ENCODE results near the gene LRRC75A. TPM values are rescaled to one million over a fixed set of nuclear protein-coding genes. Genes with fewer than 3 reads are reported as not detected.

LRRC75A gene
- total and polyA plus RNA-seq, 7 donors: 0.20 to 0.69 (median 0.30) TPM

DNA sequence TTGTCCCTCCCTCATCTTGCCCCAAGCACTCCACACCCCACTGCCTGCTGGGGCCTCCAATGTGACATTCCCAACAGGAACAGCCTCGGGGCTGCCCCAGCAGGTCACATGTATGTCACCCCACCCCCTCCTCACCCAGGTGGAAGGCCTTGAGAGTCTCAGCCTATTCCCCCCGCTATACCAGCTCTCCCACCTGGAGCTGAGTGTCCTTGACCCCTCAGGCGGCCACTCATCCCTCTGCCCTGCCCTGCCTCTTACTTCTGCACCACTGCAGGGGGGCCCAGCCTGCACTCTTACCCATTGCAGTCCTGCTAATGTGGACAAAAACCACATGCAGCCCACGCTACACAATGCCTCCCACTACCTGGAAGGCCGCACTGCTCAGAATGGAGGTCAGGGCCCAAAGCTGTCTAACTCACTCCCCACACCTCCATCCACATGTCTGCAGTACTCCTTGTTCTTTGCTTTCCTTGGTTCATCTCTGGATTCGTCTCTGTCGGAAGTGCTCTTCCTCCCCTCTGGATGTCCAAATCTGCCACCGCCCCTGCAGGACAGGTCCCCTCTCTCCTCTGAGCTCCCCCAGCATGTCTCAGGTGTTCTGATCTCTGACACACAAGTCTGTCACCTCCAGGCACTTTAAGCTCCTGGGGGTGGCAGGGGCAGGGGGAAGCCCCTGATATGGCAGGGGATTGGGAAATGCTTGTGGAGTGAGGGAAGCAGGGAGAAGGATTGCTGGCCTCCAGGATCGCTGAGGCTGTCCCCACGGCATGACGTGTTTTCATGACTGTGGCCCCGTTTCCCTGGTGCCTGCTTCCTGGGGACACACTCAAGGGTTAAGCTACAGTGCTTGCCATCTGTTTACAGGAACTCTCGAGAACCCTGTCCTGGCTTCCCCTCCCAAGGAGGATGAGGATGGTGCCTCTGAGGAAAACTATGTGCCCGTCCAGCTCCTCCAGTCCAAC, 55.8 kb downstream of the LRRC75A start:
- H3K36me3 ChIP-seq (ENCODE audit: insufficient read depth in 1 of 2, low read depth in 1 of 2): peaks cover 0 to 13% of the 10 kb centered on the region in 2 donors
- TF ChIP-seq, protein P1, sequence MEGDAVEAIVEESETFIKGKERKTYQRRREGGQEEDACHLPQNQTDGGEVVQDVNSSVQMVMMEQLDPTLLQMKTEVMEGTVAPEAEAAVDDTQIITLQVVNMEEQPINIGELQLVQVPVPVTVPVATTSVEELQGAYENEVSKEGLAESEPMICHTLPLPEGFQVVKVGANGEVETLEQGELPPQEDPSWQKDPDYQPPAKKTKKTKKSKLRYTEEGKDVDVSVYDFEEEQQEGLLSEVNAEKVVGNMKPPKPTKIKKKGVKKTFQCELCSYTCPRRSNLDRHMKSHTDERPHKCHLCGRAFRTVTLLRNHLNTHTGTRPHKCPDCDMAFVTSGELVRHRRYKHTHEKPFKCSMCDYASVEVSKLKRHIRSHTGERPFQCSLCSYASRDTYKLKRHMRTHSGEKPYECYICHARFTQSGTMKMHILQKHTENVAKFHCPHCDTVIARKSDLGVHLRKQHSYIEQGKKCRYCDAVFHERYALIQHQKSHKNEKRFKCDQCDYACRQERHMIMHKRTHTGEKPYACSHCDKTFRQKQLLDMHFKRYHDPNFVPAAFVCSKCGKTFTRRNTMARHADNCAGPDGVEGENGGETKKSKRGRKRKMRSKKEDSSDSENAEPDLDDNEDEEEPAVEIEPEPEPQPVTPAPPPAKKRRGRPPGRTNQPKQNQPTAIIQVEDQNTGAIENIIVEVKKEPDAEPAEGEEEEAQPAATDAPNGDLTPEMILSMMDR (IDR thresholded peaks at IDR 0.05): no peak
- H3K9me3 ChIP-seq: no peaks in the 10 kb centered on the region
- ATAC-seq: no peak
- peaks cover 13% of the 10 kb centered on the region for H3K4me1 ChIP-seq
- DNase-seq: no peak
- no peak overlapping the region for H3K4me3 ChIP-seq
- no peak overlapping the region for H3K27ac ChIP-seq
- no peaks in the 10 kb centered on the region for H3K27me3 ChIP-seq (ENCODE audit: insufficient read depth in 3 of 3, low read length in 2 of 3)
- 63 to 68% (median 68%) methylated on average over 14 of the region's 14 CpGs for WGBS, 3 donors
- intact Hi-C loops (cut with DNase I): loop anchor here in 1 of 2 donors (5.0 kb wide), 2 partner anchors 49 to 74 kb away; no protein-coding TSS in a partner anchor

DNA sequence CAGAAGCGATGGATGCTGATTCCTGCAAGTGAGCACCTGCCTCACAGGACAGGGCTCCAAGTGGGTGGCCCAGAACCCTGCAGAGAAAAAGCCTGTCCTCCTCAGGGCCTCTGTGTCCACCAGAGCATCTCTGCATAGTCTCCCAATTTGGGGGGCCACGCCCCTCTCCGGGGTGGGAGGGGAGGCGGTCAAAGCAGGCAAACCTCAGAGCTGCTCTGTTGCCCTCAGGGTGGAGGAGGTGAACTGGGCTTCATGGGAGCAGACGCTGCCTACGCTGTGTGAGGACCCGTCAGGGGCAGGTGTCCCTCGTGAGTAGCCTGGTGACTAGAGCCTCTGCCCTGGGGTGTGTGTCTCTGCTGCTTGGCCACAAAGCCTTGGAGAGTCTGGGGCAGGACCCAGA, 57.3 kb downstream of the LRRC75A start:
- H3K27me3 ChIP-seq (ENCODE audit: insufficient read depth in 3 of 3, low read length in 2 of 3): no peaks in the 10 kb centered on the region
- ATAC-seq: no peak
- H3K9me3 ChIP-seq: no peaks in the 10 kb centered on the region
- DNase-seq: no peak
- H3K36me3 ChIP-seq (ENCODE audit: insufficient read depth in 1 of 2, low read depth in 1 of 2): no peaks in the 10 kb centered on the region
- no peaks in the 10 kb centered on the region for H3K4me1 ChIP-seq
- no peak overlapping the region for H3K27ac ChIP-seq
- intact Hi-C loops (cut with DNase I): loop anchor here in 1 of 2 donors (5.0 kb wide), 2 partner anchors 47 to 72 kb away; no protein-coding TSS in a partner anchor
- TF ChIP-seq, protein P1 (IDR thresholded peaks at IDR 0.05): no peak
- H3K4me3 ChIP-seq: no peak overlapping the region
- 55 to 66% (median 59%) methylated on average over 8 of the region's 8 CpGs for WGBS, 3 donors

DNA sequence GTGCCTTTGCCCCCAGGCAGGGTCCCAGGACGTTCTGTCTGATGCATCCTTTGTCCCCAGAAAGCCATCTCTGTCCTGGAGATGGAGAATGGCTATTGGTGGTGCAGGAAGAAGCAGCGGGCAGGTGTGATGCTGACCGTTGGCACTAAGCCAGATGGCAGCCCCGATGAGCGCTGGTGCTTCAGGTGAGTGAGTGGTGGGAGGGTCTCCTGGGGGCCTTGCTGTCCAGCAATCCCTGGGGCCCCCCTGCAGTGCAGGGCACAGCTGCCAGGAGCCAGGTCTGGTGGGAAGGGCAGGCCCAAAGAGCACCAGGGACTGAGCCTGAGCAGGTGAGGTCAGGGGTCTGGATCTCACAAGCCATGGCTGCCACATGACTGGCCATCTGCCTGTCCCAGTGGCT, 58.5 kb downstream of the LRRC75A start:
- intact Hi-C loops (cut with DNase I): no loop called here
- Histone ChIP-seq H3K9me3 (no peaks in the 10 kb centered on the region), H3K27me3 (ENCODE audit: insufficient read depth in 3 of 3, low read length in 2 of 3) (no peaks in the 10 kb centered on the region), H3K4me3 (no peak overlapping the region), H3K27ac (no peak overlapping the region), H3K36me3 (ENCODE audit: insufficient read depth in 1 of 2, low read depth in 1 of 2) (no peaks in the 10 kb centered on the region), H3K4me1 (no peaks in the 10 kb centered on the region)
- no peak for ATAC-seq
- no peak for DNase-seq
- TF ChIP-seq, protein P1 (IDR thresholded peaks at IDR 0.05): no peak
- WGBS, 3 donors: 65 to 78% (median 68%) methylated on average over 5 of the region's 5 CpGs

DNA sequence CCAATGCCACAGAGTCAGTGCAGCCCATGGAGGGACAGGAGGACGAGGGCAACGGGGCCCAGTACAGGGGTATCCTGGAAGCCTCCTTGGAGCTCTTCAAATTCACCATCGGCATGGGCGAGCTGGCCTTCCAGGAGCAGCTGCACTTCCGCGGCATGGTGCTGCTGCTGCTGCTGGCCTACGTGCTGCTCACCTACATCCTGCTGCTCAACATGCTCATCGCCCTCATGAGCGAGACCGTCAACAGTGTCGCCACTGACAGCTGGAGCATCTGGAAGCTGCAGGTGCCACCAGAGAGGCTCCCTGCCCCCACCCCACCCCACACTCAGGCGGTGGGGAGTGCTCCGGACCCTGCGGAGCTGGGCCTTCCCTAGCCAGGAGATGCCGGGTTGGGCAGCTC, 60.0 kb downstream of the LRRC75A start:
- TF ChIP-seq, protein P1 (IDR thresholded peaks at IDR 0.05): no peak
- Histone ChIP-seq H3K4me3 (no peak overlapping the region), H3K36me3 (ENCODE audit: insufficient read depth in 1 of 2, low read depth in 1 of 2) (no peaks in the 10 kb centered on the region), H3K4me1 (no peaks in the 10 kb centered on the region), H3K9me3 (no peaks in the 10 kb centered on the region), H3K27ac (no peak overlapping the region), H3K27me3 (ENCODE audit: insufficient read depth in 3 of 3, low read length in 2 of 3) (no peaks in the 10 kb centered on the region)
- no peak for ATAC-seq
- DNase-seq: no peak
- intact Hi-C loops (cut with DNase I): no loop called here
- WGBS, 3 donors: 89 to 91% (median 89%) methylated on average over 14 to 15 of the region's 15 CpGs

All from psoas muscle (tissue), 8 donors.